ENCODE results near the gene BCHE. TPM values are rescaled to one million over a fixed set of nuclear protein-coding genes. Genes with fewer than 3 reads are reported as not detected.

Gene BCHE
- total and polyA plus RNA-seq, 2 experiments from 2014 or later = 11.1 to 16.2 TPM

- H3K36me3 ChIP-seq = no peaks in the 10 kb centered on the region
These were observed 51.2 kb downstream of the BCHE start for GRCh38 chr3:165786013-165786412.

DNA sequence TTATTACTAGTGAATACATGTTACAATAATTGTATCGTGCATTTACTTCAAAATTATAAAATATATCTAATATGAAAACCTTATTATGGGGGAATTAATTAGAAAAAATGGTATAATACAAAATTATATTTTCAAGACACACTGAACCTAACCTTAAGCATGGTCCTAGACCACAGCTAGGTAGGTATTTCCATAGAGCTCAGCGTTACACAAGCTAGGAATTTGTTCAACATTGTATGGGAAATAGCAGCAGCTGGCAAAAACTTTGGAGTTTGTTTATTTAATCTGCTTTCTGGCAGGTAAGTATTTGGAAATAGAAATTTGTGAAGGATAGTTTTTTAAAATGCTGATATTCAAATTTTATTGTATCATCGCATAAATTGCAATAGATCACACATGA, 52.9 kb downstream of the BCHE start:
- no peaks in the 10 kb centered on the region for H3K36me3 ChIP-seq
- no peaks in the 10 kb centered on the region for H3K27me3 ChIP-seq
- no peak overlapping the region for H3K27ac ChIP-seq
- TF ChIP-seq, protein P1, sequence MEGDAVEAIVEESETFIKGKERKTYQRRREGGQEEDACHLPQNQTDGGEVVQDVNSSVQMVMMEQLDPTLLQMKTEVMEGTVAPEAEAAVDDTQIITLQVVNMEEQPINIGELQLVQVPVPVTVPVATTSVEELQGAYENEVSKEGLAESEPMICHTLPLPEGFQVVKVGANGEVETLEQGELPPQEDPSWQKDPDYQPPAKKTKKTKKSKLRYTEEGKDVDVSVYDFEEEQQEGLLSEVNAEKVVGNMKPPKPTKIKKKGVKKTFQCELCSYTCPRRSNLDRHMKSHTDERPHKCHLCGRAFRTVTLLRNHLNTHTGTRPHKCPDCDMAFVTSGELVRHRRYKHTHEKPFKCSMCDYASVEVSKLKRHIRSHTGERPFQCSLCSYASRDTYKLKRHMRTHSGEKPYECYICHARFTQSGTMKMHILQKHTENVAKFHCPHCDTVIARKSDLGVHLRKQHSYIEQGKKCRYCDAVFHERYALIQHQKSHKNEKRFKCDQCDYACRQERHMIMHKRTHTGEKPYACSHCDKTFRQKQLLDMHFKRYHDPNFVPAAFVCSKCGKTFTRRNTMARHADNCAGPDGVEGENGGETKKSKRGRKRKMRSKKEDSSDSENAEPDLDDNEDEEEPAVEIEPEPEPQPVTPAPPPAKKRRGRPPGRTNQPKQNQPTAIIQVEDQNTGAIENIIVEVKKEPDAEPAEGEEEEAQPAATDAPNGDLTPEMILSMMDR (IDR thresholded peaks at IDR 0.05; ENCODE audit: low read depth, low read length) = no peak
- H3K4me3 ChIP-seq = no peak overlapping the region
- no peaks in the 10 kb centered on the region for H3K4me1 ChIP-seq (ENCODE audit: low read depth)
- H3K9me3 ChIP-seq (ENCODE audit: low read depth) = no peaks in the 10 kb centered on the region
- no peak for DNase-seq (ENCODE audit: low read depth in 1 of 2, low spot score in 1 of 2)

More at GRCh38 chr3:165786013-165786412, 51.2 kb downstream of the BCHE start:
- DNase-seq (ENCODE audit: low read depth in 1 of 2, low spot score in 1 of 2) = no peak
- Histone ChIP-seq H3K27ac (no peak overlapping the region), H3K4me3 (no peak overlapping the region), H3K27me3 (no peaks in the 10 kb centered on the region), H3K9me3 (ENCODE audit: low read depth) (no peaks in the 10 kb centered on the region), H3K4me1 (ENCODE audit: low read depth) (no peaks in the 10 kb centered on the region)
- TF ChIP-seq, protein P1 (IDR thresholded peaks at IDR 0.05; ENCODE audit: low read depth, low read length) = no peak

GRCh38 chr3:165783383-165783782, 53.8 kb downstream of the BCHE start:
- Histone ChIP-seq H3K9me3 (ENCODE audit: low read depth) (no peaks in the 10 kb centered on the region), H3K4me1 (ENCODE audit: low read depth) (no peaks in the 10 kb centered on the region), H3K27me3 (no peaks in the 10 kb centered on the region), H3K27ac (no peak overlapping the region), H3K4me3 (no peak overlapping the region), H3K36me3 (no peaks in the 10 kb centered on the region)
- TF ChIP-seq, protein P1 (IDR thresholded peaks at IDR 0.05; ENCODE audit: low read depth, low read length) = no peak
- DNase-seq (ENCODE audit: low read depth in 1 of 2, low spot score in 1 of 2) = no peak

DNA sequence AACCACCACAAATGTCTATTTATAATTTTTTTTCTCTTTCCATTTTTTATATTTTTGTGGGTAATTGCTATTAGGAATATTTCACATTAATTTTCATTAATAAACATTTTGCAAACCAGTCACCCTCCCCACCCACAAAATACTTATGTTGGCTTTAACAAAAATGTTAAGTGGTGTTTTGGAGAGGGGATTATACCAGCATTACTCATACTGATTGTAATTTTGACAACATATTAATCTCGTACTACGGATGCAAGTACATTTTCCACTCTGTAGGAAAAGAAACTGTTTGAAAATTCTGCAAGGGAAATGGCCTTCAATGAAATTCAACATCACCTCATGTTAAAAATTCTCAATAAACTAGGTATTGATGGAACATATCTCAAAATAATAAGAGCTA, 58.3 kb downstream of the BCHE start:
- no peaks in the 10 kb centered on the region for H3K4me1 ChIP-seq (ENCODE audit: low read depth)
- no peaks in the 10 kb centered on the region for H3K27me3 ChIP-seq
- no peak overlapping the region for H3K4me3 ChIP-seq
- H3K9me3 ChIP-seq (ENCODE audit: low read depth) = no peaks in the 10 kb centered on the region
- TF ChIP-seq, protein P1 (IDR thresholded peaks at IDR 0.05; ENCODE audit: low read depth, low read length) = no peak
- no peaks in the 10 kb centered on the region for H3K36me3 ChIP-seq
- no peak for DNase-seq (ENCODE audit: low read depth in 1 of 2, low spot score in 1 of 2)
- no peak overlapping the region for H3K27ac ChIP-seq

DNA sequence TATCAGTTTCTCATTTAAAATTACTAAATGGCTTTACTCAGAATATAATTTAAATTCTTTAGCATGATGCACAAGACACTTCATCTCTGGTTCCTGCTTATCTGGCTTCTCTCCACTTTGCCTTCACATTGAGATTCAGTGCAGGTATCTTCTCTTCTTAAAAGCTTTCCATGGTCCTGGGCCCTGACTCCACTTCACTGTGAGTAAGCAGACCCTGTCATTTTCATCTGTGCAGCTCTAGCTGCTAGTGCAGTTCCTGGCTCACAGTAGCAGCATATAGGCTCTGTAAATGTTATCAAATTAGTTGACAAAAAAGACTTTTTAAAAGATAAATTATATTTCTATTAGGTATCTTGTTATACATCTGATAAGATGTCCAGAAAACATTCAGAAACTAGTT, 58.8 kb downstream of the BCHE start:
- TF ChIP-seq, protein P1 (IDR thresholded peaks at IDR 0.05; ENCODE audit: low read depth, low read length) = no peak
- Histone ChIP-seq H3K4me3 (no peak overlapping the region), H3K4me1 (ENCODE audit: low read depth) (no peaks in the 10 kb centered on the region), H3K27ac (no peak overlapping the region), H3K9me3 (ENCODE audit: low read depth) (no peaks in the 10 kb centered on the region), H3K36me3 (no peaks in the 10 kb centered on the region), H3K27me3 (no peaks in the 10 kb centered on the region)
- DNase-seq (ENCODE audit: low read depth in 1 of 2, low spot score in 1 of 2) = peak in 1 of 2 donors; percentile 61

GRCh38 chr3:165775824-165776223, 61.4 kb downstream of the BCHE start:
- Histone ChIP-seq H3K4me3 (no peak overlapping the region), H3K27me3 (no peaks in the 10 kb centered on the region), H3K36me3 (no peaks in the 10 kb centered on the region), H3K27ac (no peak overlapping the region), H3K4me1 (ENCODE audit: low read depth) (no peaks in the 10 kb centered on the region), H3K9me3 (ENCODE audit: low read depth) (no peaks in the 10 kb centered on the region)
- TF ChIP-seq, protein P1 (IDR thresholded peaks at IDR 0.05; ENCODE audit: low read depth, low read length) = no peak
- DNase-seq (ENCODE audit: low read depth in 1 of 2, low spot score in 1 of 2) = no peak
